Activated CD4-positive, CD25-positive, alpha-beta regulatory T cell (primary cell): ENCODE data around the gene PSMA7.
"Not testable (repeated sequence)": the region's sequence is repeated elsewhere in the genome, so short reads cannot be mapped to it uniquely, and the experiment has no call there.

Experiments used
- DNase-seq, 4 experiments: peaks; one replicate each; lab custom pipeline; 2025; lab: John Stamatoyannopoulos, UW

Gene PSMA7

DNA sequence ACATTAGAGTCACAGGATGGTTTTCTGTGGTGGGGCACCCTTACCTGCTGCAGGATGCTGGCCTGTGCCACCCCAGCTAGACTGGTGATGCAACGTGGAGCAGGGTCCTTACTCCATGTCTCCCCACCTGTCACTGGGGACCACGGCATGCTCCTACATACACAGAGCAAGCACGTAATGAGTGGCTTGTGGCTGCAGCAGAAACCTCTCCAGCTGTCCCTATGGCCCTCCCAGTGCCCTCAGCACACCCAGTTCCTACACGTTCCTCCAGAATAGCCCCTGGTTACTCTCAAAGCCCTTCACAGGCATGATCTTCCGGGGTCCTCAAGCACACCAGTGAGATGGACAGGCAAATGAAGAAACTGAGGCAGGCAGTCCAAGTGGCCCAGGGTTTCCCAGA lies 24.1 kb downstream of the PSMA7 start:
- DNase-seq, result no peak

DNA sequence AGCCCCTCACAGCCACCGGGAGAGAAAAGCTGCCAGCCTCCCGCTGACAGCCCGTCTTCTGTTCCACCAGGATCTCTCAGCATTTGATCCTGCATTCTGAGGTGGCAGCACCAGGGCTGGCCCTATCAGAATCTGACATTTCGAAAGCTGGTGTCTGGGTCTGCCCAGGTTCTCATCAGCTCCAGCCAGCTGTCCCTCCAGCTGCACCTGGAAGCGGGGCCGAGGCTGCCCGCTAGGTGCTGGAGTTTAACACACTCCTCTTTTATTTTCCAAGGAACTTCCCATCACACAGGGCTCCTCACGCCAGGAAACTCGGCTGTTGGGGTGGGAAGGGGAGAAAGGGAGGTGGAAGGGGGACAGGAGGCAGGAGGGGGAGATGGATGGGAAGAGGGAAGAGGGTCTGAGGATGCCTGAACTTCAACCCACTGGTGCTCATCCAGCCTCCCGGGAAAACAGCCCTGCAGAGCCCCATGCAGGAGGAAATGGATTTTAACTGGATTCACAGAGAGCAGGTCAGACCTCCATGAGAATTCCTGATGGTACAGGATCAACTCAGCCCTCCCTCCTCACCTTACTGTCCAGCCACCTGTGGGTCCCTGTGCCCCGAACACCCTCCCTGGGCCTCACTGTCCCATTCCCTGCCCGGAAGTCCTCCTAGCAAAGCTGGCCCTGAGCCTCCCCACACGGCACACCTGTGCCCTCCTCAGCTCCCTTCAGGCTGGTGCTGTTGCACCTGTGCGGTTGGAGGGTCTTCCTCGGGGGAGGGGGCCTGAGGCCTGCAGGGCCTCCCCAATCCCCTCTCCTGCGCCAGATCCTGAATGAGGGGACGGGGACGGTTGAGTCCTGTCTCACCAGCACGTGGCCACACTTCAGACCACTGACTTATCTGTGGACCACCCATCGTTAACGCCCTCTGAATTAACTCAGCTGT lies 24.8 kb downstream of the PSMA7 start:
- no peak for DNase-seq

DNA sequence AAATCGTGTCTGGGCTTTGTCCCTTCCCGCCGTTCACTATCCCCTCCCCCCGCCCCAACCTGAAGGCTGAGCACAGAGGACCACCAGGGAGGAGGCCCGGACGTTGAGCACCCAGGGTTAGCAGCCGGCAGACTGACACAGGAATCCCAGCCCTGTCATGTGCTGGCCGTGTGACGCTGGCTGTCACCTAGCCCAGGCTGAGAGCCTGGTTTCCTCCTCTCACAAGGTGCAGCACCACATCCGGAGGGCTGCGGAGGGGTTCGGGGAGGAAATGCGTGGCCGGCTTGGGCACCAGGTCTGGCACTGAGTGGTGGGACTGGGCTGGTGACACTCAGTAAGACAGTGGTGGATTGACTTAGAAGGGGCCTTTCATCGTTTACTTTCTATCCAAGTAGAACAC lies 25.5 kb downstream of the PSMA7 start:
- peak; percentile 11 to 62 (median 38) for DNase-seq

DNA sequence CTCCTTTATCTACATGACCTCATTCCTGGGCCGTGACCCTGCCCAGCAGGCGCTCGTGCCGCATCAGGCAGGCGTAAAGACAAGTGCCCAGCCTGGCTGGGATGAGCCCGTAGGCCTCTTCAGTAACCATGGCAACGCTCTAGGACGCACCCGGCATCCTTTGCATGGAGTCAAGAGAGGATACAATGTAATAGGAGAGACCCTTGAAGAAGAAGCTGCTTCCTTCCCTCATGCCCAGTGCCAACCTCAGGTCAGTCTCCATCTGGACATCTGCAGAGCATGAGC lies 25.9 kb downstream of the PSMA7 start:
- no peak for DNase-seq

DNA sequence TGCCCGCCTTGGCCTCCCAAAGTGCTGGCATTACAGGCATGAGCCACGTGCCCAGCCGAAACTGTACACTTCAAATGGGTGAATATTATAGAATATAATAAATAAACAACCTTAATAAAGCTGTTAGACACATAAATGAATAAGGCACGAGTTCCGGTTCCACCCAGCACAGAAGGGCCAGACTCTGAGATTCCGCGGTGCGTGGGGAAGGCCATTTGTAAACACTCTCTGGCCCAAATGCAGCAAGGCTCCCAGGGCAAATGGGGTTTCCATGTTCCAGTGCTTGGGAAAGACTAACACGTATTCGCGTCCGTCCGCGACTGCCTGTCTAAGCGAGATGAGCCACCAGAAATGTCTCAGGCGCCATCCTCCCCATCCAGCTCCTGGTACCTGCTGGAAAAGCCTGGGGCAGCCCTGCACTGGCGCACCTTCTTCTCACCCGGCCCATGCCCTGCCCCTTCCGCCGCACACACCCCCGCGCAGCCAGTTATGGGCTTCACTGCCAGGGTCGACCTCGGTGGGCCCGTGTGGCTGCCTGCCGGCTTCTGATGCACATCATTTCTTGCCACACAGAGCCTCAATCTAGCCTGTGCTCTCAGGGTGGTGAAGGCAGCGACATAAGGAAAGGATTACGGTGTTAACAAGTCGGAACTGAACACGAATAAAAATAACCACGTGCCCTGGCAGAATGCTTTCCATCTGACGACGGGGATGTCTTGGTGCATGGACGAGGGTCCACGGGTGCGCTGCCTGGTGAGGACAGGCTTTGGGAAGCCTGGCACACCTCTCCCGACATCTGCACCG lies 26.4 kb downstream of the PSMA7 start:
- DNase-seq, result no peak

DNA sequence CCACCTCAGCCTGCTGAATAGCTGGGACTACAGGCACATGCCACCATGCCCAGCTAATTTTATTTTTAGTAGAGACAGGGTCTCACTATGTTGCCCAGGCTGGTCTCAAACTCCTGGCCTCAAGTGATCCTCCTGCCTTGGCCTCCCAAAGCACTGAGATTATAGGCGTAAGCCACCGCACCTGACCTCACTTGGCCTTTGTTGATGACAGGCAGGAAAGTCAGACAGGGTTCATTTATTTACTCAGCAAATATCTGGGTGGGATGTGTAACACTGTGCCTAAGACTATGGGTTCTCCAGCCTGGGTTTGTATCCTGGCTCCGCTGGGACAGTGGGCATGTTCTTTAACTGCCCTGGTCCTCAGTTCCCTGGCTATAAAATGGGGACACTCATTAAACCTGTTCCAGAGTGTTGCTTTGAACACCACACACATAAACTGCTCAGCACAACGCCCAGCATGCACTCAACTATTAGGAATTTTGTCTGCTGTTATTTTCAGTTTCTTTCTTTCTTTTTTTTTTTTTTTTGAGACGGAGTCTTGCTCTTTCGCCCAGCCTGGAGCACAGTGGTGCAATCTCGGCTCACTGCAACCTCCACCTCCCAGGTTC lies 27.3 kb downstream of the PSMA7 start:
- DNase-seq, result not testable (repeated sequence)

DNA sequence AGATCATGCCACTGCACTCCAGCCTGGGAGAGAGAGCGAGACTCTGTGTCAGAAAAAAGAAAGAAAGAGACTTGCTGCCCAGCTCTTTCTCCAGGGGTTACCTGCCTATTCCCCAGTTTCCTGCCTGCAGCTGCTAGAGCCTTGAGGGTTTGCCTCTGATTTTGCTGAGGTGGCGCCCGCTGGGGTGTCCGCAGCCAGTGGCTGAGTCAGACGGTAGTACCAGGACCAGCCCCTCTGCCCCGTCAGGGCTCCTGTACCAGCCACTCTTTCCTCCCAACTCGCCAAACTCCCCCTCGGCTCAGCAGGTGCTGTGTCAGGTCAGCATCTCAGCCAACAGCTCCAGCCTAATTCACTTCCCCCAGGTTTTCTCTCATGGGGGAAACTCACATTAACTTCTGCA lies 28.3 kb downstream of the PSMA7 start:
- DNase-seq, result no peak

DNA sequence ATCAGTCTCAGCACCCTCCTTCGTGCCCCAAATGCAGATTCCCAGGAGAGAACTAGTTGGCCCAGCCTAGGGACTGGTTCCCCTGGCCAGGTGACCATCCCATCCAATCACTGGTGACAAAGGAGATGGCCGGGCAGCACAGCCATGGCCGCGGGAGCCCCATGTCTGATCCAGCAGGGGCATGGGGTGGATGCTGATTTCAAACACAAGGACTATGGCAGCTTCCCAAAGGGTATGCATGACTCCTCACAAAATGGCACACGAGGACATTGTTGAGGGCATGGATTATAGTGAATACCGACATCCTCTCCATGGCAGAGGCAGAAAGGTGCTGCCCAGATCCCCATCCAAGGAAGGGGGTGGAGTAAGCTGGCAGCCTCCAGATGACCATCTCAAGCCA lies 30.8 kb downstream of the PSMA7 start:
- DNase-seq, result no peak

DNA sequence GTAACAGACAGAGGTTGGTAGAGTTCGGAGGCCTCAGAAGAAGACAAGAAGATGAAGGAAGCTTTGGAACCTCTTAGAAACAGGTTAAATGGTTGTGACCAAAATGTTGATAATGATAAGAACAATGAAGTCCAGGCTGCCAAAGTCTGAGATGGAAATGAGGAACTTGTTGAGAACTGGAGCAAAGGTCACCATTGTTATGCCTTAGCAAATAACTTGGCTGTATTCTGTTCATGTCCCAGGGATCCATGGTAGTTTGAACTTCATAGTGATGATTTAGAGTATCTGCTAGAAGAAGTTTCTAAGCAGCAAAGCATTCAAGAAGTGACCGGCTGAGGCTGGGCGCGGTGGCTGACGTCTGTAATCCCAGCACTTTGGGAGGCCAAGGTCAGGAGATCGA lies 32.0 kb downstream of the PSMA7 start:
- DNase-seq, result no peak

DNA sequence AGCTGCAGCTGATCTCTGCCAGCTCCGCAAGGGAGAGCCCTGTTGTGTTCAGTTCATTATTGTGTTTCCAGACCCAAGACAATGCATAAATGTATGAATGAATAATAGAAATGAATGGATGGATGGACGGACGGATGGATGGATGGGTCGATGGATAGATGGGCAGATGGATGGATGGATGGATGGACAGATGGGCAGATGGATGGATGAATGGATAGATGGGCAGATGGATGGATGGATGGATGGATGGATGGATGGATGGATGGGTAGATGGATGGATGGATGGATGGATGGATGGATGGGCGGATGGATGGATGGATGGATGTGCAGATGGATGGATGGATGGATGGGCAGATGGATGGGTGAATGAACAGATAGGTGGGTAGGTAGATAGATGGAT lies 37.6 kb downstream of the PSMA7 start:
- DNase-seq, result no peak

DNA sequence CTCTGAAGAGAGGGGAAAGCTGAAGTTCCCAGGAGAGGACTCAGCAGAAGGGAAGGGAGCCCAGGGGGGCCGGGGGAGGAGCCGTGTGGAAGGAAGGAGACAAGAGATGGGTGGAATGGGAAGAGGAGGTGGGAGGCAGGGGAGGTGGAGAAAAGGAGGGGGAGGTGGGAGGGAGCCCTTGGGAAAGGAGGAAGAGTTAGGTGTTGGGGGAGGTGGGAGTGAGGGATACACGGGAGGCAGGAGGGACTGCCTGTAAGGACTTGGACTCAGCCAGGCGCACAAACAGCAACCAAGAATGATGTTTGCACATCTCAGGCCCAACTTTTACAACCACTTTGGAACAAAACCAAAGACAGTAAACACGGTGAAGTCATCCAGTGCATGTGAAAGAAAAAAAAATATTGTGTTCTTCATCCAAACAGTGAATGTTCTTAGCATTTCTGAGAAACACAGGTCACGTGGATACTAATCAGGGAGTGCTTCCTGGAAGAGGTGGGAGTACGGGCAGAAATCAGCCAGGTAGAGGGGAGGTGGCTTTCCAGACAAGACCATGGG lies 38.3 kb downstream of the PSMA7 start:
- no peak for DNase-seq

DNA sequence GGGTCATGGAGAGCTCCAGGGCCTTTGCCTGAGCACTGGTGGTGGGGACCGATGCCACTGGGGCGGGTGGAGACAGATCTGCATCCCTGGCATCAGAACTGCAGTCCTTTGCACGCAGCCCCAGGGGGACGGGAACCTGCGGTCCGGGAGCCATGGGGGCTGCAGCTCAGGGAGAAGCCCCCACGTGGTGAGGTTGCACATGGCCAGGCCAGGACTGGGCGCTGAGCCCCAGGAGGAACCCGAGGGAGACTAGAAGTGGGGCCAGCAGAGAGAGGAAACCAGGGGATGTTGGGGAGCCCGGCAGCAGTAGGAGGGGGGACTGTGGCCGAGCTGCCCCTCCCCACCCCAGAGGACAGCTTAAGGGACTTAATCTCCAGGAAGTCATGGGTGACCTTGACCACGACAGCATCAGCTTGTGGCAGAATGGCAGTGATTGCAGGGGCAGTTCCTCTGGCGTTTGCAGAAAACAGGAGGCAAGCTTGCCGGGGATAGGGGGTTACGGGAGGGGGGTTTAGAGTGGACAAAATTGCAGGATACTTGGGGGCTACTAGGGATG lies 38.9 kb downstream of the PSMA7 start:
- DNase-seq, result no peak

DNA sequence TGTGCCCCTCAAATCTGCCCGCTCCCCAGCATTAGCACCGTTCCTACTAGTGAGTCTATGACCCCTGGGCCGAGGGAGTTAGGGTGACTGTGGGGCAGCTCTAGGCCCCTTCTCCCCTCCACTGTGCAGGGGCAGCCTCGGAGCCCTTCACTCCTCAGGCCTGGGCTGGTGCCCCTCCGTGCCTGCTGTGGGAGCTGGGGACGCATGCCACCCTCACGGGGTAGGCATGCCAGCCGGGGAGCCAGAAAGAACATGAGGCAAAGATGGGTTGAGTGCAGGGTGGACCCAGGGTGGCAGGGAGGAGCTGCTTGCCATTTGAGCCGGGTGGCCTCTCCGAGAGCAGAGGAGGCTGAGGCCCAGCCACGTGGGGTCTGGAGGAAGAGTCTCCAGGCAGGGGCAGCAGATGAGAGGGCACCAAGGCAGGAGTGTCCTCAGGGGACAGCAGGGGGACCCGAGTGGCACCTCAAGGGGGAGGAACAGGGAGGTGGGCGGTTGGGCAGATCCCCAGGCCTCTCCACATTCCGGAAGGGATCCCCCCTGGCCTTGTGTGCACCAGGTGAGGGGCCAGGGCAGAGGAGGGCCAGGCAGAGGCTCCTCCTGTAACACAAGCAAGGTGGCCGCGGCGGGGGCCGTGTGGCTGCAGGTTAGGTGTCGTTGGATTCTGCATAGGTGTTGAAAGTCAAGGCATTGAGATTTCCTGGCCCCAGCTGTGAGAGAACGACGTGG lies 39.5 kb downstream of the PSMA7 start:
- DNase-seq, result no peak

DNA sequence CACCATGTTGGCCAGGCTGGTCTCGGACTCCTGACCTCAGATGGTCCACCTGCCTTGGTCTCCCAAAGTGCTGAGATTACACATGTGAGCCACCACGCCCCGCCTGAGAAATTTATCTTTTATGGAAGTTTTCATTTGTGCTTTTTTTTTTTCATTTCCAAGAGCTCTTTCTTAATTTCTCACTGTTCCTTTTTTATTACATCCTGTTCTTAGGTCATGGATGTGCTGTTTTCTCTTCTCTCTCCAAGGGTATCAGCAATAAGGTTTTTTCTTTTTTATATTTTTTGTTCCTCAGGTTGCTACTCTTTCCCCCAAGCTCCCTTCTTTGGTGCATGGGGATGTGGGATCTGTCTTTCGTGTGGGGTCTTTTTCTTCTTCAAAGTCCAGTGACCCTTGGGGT lies 42.1 kb downstream of the PSMA7 start:
- DNase-seq, result no peak

DNA sequence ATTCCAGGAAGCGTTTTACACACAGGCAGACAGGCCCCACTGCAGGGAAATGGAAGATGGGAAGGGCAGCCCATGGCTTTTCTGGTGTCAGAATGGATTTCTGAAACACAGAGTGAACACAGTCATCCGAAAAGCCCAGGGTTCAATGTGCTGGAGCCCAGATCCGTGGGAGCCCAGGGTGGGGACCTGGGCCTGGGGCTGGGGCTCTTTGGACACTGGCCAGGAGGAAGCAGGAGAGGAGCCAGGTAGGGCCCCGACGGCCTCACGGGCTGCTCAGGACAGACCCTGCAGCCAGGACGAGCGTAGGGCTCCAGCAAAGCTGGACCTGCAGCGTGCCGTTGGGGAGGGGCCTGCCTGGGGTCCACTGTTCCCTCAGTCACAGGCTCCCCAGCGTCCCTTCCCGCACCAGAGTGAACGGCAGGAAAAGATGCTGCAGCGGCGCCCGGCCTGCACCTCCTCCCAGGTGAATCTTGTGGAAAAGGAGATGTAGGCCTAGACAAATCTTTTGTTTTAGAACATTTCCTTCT lies 45.2 kb downstream of the PSMA7 start:
- no peak for DNase-seq

DNA sequence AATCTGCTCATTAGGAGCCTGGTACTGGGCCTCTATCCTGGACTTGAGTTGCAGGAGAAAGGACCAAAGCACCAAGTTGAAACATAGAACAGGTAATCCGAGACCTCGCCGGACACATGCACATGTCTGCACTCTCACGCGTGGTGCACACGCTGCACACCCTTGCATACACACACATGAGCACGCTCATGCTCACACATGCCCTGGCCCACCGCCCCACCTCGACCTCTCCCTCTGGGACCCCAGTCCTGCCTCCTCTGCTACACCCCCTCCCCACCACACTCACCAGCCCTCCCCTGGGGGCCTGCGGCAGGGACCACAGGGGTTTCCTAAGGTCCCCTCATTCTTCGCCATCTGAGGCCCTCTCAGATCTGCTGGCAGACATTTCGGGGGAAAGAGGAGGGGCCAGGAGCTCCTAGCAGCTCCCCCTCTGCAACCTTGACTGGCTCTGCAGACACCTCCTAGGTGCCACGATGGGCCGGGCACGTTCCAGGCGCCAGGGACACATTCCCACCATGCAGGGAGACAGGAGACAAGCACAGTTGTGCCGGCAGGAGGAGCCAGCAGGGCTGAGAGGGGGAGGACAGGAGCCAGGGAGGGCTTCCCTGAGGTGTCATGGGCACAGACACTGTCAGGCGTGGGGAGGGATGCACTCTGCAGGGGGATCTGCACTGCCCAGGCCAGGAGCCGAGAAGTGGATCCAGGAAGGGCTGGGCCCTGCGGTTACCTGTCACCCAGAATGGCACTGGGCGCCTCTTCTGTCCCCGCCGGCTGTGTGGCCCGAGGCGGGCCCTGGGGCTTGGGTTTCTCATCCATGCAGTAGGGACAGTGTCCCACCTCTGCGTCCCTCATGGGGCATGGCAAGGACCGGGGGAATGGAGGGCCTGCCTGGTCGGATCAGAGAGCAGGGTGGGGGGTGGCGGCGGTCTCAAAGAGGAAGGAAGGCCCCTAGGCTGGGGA lies 46.5 kb downstream of the PSMA7 start:
- DNase-seq, result no peak

DNA sequence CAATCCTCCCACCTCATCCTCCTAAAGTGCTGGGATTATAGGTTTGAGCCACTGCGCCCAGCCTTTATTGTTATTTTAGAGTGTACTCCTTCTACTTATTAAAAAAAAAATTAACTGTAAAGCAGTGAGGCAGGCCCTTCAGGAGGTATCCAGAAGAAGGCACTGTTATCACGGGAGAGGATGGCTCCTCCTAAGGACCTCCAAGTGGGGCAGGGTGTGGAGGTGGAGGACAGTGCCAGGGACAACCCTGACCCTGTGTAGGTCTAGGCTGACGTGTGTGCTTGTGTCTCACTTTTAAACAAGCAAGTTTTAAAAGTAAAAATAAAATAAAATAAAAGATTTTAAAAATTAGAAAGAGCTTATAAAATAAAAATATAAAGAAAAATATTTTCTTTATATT lies 53.8 kb downstream of the PSMA7 start:
- no peak for DNase-seq

DNA sequence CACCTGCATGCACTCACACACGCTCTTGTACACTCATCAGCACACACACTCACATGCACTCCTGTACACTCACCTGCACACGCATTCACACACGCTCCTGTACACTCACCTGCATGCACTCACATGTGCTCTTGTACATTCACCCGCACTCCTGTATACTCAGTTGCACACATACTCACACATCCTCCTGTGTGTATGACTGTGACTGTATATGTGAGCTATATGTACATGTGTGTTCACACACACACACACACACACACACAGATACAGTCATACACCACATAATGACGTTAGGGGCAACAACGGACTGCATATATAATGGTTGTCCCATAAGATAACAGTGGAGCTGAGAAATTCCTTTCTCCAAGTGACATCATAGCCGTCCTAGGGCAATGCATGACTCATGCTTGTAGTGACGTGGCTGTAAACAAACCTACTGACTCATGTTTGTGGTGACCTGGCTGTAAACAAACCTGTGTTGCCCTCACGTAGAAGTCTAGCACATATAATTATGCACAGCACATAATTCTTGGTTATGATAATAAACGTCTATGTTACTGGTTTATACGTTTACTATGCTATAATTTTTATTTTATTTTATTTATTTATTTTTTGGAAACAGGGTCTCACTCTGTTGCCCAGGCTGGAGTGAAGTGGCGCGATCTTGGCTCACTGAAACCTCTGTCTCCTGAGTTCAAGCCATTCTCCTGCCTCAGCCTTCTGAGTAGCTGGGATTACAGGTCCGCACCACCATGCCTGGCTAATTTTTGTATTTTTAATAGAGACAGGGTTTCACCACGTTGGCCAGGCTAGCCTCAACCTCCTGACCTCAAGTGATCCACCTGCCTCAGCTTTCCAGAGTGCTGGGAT lies 54.7 kb downstream of the PSMA7 start:
- no peak for DNase-seq

DNA sequence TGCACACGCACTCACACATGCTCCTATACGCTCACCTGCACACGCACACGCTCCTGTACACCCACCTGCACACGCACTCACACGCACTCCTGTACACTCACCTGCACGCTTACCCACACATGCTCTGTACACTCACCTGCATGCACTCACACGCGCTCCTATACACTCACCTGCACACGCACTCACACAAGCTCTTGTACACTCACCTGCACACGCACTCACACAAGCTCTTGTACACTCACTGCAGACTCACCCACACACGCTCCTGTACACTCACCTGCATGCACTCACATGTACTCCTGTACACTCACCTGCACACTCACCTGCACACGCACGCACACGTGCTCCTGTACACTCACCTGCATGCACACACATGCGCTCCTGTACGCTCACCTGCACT lies 55.6 kb downstream of the PSMA7 start:
- no peak for DNase-seq
